Testis (tissue), 2 donors: Measurements from ENCODE around the gene IPO7.

ENCODE experiments used
- POLR2A ChIP-seq: fragments of 450-650 bp; IDR thresholded peaks from one replicate; pipeline ENCODE4 v1.6.1; 2017; ENCODE audit warnings: antibody characterized with exemption, mild to moderate bottlenecking, moderate library complexity
- TF ChIP-seq, protein P1 (sequence below), 3 experiments: fragments of 450-650 bp in 2 of 3; fragments of 200-600 bp in 1 of 3; sonication (generic) in 1 of 3; IDR thresholded peaks; one replicate each; pipeline ENCODE4 v1.5.1; 2016 to 2019; ENCODE audit warnings: antibody characterized with exemption in 3 of 3, mild to moderate bottlenecking in 2 of 3, moderate library complexity in 1 of 3

DNA sequence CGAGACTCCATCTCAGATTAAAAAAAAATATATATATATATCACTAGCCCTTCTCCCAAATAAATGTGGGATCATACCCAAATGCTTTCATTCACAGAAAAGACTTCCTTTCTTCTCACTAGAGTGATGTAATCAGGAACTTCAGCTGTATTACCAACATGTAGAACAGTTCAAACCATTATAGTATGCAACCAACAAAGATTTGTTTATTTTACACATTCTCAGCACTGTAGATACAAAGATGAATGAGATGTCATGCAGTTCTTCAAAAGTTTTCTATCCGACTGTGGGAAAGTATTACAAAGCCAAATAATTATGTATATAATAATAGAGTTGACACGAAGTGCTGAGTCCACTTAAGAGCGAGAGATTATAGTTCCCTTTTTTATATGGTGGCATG is 54.2 kb downstream of the IPO7 start:
- TF ChIP-seq, protein P1, sequence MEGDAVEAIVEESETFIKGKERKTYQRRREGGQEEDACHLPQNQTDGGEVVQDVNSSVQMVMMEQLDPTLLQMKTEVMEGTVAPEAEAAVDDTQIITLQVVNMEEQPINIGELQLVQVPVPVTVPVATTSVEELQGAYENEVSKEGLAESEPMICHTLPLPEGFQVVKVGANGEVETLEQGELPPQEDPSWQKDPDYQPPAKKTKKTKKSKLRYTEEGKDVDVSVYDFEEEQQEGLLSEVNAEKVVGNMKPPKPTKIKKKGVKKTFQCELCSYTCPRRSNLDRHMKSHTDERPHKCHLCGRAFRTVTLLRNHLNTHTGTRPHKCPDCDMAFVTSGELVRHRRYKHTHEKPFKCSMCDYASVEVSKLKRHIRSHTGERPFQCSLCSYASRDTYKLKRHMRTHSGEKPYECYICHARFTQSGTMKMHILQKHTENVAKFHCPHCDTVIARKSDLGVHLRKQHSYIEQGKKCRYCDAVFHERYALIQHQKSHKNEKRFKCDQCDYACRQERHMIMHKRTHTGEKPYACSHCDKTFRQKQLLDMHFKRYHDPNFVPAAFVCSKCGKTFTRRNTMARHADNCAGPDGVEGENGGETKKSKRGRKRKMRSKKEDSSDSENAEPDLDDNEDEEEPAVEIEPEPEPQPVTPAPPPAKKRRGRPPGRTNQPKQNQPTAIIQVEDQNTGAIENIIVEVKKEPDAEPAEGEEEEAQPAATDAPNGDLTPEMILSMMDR (IDR thresholded peaks at IDR 0.05) = no peak
- no peak for TF ChIP-seq POLR2A
